ENCODE measurements around the gene CPLANE1. TPM values are rescaled to one million over a fixed set of nuclear protein-coding genes. Genes with fewer than 3 reads are reported as not detected.
A peak's percentile ranks its signal among the peaks of the same experiment; 100 is the strongest.
"Not testable (repeated sequence)": the region's sequence is repeated elsewhere in the genome, so short reads cannot be mapped to it uniquely, and the experiment has no call there.

Gene CPLANE1
- total RNA-seq, 4 donors from 2014 or later = 18.2 to 41.2 (median 26.4) TPM

GRCh38 chr5:37247496-37247895, 1.7 kb downstream of the CPLANE1 start:
- Histone ChIP-seq H3K9me3 (no peaks in the 10 kb centered on the region), H3K27me3 (no peaks in the 10 kb centered on the region), H3K27ac (no peak overlapping the region), H3K4me3 (peak overlapping the region in 1 of 2 donors; percentile 79), H3K4me1 (peaks cover 0 to 41% (median 11%) of the 10 kb centered on the region in 3 donors), H3K36me3 (peaks cover 0 to 13% of the 10 kb centered on the region in 2 donors)
- ATAC-seq = no peak
- TF ChIP-seq POLR2AphosphoS5 (IDR thresholded peaks at IDR 0.05) = no peak
- no peak for TF ChIP-seq CTCF (IDR thresholded peaks at IDR 0.05)
- TF ChIP-seq POLR2A (IDR thresholded peaks at IDR 0.05) = no peak
- TF ChIP-seq EP300 (IDR thresholded peaks at IDR 0.05) = no peak
- WGBS, 2 donors (ENCODE audit: low coverage in 1 of 2) = 82 to 86% methylated on average over 1 to 4 of the region's 4 CpGs

DNA sequence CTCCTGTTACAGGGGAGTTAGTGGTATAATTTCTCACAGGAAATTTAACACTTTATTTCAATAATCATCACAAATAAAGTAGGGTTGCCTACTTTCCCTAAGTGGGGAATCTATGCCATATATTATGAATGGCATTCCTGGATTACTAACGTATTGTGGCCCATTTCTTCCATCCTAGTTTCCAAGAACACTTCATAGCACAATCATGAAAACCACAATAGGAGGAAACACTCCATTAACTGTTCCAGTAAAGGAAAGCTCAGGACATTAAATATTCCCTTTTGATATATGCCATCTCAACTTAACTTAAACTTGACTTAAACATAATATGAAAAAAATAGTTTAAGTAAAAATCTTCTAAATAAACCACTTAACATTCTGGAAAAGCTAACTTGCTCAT, 2.1 kb downstream of the CPLANE1 start:
- Histone ChIP-seq H3K4me3 (no peak overlapping the region), H3K4me1 (peaks cover 0 to 41% (median 11%) of the 10 kb centered on the region in 3 donors), H3K27ac (no peak overlapping the region), H3K9me3 (no peaks in the 10 kb centered on the region), H3K36me3 (peaks cover 0 to 18% of the 10 kb centered on the region in 2 donors), H3K27me3 (no peaks in the 10 kb centered on the region)
- TF ChIP-seq POLR2AphosphoS5 (IDR thresholded peaks at IDR 0.05) (no peak), POLR2A (IDR thresholded peaks at IDR 0.05) (no peak), CTCF (IDR thresholded peaks at IDR 0.05) (no peak), EP300 (IDR thresholded peaks at IDR 0.05) (no peak)
- no peak for ATAC-seq
- WGBS, 2 donors (ENCODE audit: low coverage in 1 of 2) = 38 to 62% methylated on average over 1 of the region's 1 CpG

- peaks cover 0 to 96% of the 10 kb centered on the region in 2 donors for H3K36me3 ChIP-seq
- 100% methylated on average over 2 of the region's 2 CpGs for WGBS, 2 donors (ENCODE audit: low coverage in 1 of 2)
Measured at GRCh38 chr5:37234288-37234687, 14.9 kb downstream of the CPLANE1 start.

DNA sequence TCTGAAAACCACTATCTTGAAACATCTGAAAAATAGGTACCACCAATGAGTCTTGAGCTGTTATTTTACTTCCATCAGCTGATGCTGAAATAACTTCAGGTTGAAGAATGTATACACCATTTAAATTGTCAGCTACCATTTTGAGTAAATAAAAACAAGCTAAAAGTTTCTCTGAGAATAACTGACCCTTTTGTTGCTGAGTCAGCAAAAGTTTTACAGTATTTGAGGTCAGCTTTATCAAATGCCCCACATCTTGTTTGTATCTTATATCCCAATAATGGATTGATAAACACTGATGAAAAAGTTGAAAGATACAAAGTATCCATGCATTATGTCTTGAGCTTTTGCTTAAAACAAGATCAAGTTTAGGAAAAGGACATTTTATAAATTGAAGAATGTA, 22.8 kb downstream of the CPLANE1 start:
- H3K4me3 ChIP-seq = no peak overlapping the region
- no peak for ATAC-seq
- no peaks in the 10 kb centered on the region for H3K9me3 ChIP-seq
- H3K27me3 ChIP-seq = no peaks in the 10 kb centered on the region
- no peak overlapping the region for H3K27ac ChIP-seq
- H3K4me1 ChIP-seq = no peaks in the 10 kb centered on the region
- TF ChIP-seq EP300 (IDR thresholded peaks at IDR 0.05) (no peak), POLR2AphosphoS5 (IDR thresholded peaks at IDR 0.05) (no peak), CTCF (IDR thresholded peaks at IDR 0.05) (no peak), POLR2A (IDR thresholded peaks at IDR 0.05) (no peak)
- H3K36me3 ChIP-seq = peaks cover 0 to 90% of the 10 kb centered on the region in 2 donors

More at GRCh38 chr5:37234288-37234687, 14.9 kb downstream of the CPLANE1 start:
- Histone ChIP-seq H3K4me3 (no peak overlapping the region), H3K27ac (no peak overlapping the region), H3K27me3 (no peaks in the 10 kb centered on the region), H3K4me1 (no peaks in the 10 kb centered on the region), H3K9me3 (peaks cover 0 to 5% (median 0%) of the 10 kb centered on the region in 3 donors)
- TF ChIP-seq POLR2A (IDR thresholded peaks at IDR 0.05) (no peak), EP300 (IDR thresholded peaks at IDR 0.05) (no peak), CTCF (IDR thresholded peaks at IDR 0.05) (no peak), POLR2AphosphoS5 (IDR thresholded peaks at IDR 0.05) (no peak)
- ATAC-seq = no peak

DNA sequence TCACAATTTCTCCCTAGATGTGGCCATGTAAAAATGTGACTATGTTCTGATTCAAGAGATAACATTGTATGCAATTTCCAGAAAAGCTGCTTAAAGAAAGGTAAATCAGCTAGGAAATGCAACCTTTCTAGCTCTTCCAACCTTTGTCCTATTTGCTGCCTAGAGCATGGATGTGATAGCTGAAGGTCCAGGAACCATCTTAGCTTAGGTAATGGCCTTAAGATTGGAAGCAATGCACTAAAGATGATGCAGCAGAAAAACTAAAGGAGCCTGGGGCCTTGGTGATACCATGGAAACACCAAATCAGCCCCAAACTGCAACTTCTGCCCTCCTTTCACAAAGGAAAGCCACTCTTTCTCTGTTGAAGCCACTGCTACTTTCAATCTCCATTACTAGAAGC, 27.0 kb downstream of the CPLANE1 start:
- no peak for TF ChIP-seq EP300 (IDR thresholded peaks at IDR 0.05)
- TF ChIP-seq POLR2AphosphoS5 (IDR thresholded peaks at IDR 0.05) = no peak
- no peak for TF ChIP-seq POLR2A (IDR thresholded peaks at IDR 0.05)
- TF ChIP-seq CTCF (IDR thresholded peaks at IDR 0.05) = no peak
- no peak for ATAC-seq
- peaks cover 3 to 98% of the 10 kb centered on the region in 2 donors for H3K36me3 ChIP-seq

GRCh38 chr5:37220426-37220825, 28.8 kb downstream of the CPLANE1 start:
- not testable (repeated sequence) for H3K4me3 ChIP-seq, H3K4me1 ChIP-seq, ATAC-seq, H3K27ac ChIP-seq, H3K27me3 ChIP-seq, H3K9me3 ChIP-seq
- H3K36me3 ChIP-seq = peaks cover 3 to 96% of the 10 kb centered on the region in 2 donors
- WGBS, 2 donors (ENCODE audit: low coverage in 1 of 2) = 96 to 97% methylated on average over 6 of the region's 6 CpGs

More for the DNA sequence above, 27.0 kb downstream of the CPLANE1 start:
- Histone ChIP-seq H3K9me3 (no peaks in the 10 kb centered on the region), H3K4me3 (no peak overlapping the region), H3K27me3 (no peaks in the 10 kb centered on the region), H3K4me1 (no peaks in the 10 kb centered on the region), H3K27ac (no peak overlapping the region)

DNA sequence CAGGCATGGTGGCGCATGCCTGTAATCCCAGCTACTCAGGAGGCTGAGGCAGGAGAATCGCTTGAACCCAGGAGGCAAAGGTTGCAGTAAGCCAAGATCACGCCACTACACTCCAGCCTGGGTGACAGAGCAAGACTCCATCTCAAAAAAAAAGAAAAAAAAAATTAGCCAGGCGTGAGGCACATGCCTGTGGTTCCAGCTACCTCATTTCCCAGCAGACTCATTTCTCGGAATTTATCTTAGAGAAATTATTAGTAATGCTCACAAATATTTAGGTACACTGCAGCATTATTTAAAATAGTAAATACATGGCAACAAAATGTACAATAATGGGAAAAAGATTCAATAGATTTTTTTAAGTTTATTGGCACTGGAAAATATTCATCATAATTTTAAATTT, 29.8 kb downstream of the CPLANE1 start:
- not testable (repeated sequence) for ATAC-seq, H3K9me3 ChIP-seq, H3K4me1 ChIP-seq, H3K4me3 ChIP-seq, H3K27me3 ChIP-seq, H3K27ac ChIP-seq
- WGBS, 2 donors (ENCODE audit: low coverage in 1 of 2) = 91 to 100% methylated on average over 2 to 5 of the region's 5 CpGs
- peaks cover 3 to 93% of the 10 kb centered on the region in 2 donors for H3K36me3 ChIP-seq
